ENCODE measurements around the gene SERHL2.
"Not testable (repeated sequence)": the region's sequence is repeated elsewhere in the genome, so short reads cannot be mapped to it uniquely, and the experiment has no call there.

DNA sequence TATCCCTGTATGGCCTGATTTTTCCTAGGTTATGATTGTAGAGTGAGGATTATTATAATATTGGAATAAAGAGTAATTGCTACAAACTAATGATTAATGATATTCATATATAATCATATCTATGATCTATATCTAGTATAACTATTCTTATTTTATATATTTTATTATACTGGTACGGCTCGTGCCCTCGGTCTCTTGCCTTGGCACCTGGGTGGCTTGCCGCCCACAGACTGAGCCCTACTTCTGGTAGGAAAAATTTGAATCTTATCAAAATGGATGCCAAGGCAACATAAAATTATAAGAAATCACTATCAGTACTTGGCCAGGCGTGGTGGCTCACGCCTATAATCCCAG lies 1.5 kb upstream of the SERHL2 start:
- not testable (repeated sequence) for TF ChIP-seq POLR2A (IDR thresholded peaks at IDR 0.05)
- TF ChIP-seq, protein P1, sequence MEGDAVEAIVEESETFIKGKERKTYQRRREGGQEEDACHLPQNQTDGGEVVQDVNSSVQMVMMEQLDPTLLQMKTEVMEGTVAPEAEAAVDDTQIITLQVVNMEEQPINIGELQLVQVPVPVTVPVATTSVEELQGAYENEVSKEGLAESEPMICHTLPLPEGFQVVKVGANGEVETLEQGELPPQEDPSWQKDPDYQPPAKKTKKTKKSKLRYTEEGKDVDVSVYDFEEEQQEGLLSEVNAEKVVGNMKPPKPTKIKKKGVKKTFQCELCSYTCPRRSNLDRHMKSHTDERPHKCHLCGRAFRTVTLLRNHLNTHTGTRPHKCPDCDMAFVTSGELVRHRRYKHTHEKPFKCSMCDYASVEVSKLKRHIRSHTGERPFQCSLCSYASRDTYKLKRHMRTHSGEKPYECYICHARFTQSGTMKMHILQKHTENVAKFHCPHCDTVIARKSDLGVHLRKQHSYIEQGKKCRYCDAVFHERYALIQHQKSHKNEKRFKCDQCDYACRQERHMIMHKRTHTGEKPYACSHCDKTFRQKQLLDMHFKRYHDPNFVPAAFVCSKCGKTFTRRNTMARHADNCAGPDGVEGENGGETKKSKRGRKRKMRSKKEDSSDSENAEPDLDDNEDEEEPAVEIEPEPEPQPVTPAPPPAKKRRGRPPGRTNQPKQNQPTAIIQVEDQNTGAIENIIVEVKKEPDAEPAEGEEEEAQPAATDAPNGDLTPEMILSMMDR (IDR thresholded peaks at IDR 0.05 in 4 of 5, conservative IDR thresholded peaks at IDR 0.05 in 1 of 5) = not testable (repeated sequence)
